GM21723 (cell line): ENCODE measurements around the gene MYH10.

Experiments
- ATAC-seq: cut with Tn5 transposase; IDR thresholded peaks from one replicate; pipeline ENCODE4 v1.9.1; 2021; ENCODE audit warnings: mild to moderate bottlenecking, moderate library complexity; ENCODE audit not compliant: unreplicated experiment

MYH10 gene

DNA sequence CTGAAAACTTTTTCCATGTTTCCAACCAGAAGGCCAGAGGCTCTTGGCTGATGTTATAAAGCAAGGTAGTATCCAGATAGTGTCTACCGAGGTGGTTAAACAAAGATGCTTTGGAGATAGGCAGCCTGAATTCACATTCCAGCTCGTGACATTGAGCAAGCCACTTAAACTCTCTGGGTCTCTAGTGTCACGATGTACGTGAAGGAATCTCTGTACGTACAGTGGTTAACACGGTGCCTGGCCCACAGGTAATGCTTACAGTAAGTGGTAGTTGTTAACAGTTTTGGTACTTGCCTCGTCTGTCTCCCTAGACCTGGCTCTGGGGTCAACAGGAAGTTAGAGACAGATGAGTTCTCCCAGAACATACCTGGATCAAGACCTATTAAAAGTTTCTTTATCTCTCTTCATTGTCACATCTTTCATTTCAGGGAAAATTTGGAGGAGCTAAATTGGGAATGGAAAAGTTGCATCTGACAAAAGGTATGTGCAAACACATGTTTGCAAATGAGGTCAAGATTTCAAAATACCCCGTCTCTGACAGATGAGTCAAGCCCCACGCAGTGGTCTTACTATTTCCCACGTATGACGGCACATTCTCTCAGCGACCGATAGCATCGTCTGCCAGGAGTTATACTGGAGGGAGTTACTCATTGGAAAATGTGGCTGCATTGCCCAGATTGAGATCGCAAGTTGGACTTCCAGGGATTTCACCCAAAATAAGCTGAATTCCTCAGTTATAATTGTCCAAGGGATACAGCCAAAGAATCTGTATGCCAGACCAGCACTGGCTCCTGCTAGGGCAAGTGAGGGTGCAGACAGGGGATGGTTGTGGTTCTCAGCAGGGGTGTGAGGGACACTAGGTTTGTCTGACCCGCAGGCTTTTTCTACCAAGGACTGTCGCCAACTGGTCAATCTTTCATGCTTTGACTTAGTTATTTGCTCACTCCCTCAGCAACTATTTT lies 18.9 kb upstream of the MYH10 start:
- no peak for ATAC-seq

DNA sequence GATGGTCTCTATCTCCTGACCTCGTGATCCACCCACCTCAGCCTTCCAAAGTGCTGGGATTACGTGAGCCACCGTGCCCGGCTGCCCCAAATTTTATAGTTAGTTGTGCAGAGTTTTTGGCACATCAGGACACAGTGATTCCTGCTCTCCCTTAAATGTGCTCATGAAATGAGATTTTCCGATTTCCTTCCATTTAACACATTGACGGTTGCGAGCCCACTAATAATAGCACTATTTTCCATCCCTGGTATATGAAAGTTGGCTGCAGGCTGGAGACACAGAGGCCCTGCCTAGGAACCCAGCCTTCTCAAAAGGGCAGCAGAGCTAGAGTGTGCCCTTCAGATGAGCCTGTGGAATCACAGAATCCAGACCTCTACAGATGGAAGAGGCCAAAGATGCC lies 17.4 kb upstream of the MYH10 start:
- ATAC-seq: no peak

DNA sequence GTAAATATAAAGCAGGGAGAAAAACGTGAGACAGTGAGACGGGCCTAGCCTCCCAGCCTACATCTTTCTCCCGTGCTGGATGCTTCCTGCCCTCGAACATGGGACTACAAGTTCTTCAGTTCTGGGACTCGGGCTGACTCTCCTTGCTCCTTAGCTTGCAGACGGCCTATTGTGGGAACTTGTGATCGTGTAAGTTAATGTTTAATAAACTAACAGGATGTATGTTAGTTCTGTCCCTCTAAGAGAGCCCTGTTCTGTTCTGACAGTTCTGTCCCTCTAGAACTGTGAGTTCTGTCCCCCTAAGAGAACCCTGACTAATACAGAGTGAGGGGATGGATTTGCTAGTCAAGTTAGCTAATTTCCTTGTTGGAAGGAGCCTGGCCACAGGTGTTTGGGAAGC lies 16.7 kb upstream of the MYH10 start:
- no peak for ATAC-seq

DNA sequence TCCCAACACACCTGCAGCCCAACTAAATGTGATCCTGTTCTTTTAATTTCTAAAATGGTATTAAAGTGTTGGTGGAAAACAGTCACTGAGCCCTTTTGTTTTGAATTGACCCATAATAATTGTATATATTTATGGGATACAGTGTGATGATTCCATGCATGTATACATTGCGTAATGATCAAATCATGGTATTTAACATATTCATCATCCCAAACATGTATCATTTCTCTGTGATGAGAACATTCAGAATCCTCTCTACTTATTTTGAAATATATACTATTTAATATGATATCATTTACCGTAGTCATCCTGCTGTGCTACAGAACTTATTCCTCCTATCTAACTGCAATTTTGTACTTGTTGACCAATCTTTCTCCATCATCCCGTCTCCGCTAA lies 14.0 kb upstream of the MYH10 start:
- no peak for ATAC-seq

DNA sequence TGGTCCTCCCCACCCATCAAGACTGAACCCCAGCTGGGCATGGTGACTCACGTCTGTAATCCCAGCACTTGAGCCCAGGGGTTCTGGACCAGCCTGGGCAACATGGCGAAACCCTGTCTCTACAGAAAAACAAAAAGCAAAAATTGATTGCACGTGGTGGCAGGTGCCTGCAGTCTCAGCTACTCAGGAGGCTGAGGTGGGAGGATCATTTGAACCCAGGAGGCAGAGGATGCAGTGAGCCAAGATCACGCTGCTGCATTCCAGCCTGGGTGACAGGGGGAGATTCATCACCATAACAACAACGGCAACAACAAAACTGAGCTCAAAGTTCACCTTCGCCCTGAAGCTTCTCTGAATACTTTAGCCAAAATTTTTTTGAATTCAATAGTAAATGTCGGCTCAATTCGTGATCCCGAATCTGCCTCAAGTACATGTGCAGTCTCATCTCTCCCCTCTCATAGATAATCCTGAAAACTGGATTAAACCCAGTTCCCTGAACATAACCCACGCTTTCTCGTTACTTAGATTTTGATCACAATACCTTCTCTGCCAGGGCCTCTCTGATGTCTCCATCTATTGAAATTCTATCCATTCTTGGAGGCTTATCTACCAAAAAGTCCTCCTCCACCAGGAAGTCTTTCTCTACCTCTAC lies 13.5 kb upstream of the MYH10 start:
- no peak for ATAC-seq

DNA sequence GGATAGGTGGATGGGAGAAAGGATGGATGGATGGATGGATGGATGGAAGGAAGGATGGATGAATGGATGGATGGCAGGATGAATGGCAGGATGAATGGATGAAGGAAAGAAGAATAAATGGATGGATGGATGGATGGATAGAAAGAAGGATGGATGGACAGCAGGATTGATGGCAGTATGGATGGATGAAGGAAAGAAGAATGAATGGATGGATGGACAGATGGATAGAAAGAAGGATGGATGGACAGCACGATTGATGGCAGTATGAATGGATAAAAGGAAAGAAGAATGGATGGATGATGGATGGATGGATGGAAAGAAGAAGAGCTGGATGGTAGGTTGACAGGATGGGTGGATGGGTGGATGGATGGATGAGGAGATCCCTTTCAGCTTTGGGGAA lies 9.2 kb upstream of the MYH10 start:
- no peak for ATAC-seq

DNA sequence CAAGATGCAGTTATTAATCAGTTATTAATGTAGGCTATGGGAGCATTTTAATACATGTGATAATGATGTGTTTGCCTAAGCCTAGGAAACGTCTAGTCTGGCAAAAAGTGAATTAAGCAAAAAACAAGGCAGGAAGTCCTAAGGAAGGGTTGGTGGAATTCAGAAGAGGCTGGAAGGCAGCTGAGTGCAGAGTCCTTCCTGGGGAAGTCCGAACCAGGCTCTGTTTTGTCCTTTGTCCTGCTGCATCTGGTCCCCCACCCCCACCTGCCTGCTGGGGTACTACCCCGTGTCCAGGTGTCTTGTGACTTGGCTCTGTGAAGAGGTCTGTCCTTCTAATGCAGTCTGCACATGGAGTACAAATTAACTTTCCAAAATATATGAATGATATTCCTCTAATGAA lies 1.5 kb upstream of the MYH10 start:
- no peak for ATAC-seq

DNA sequence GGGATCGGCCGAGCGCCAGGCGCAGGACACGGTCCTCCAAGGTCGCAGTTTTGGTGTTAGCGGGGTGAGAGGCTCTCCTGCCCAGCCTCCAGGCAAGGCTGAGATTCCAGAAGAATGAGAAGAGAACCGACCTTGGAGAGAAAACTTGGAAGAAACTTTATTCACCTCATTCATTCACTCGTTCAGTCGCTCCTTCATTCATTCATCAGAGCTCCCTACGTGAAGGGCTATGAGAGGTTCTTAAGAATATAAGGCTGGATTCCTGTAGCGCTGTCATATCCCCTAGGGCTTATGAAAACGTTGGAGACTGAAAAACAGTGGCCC lies 991 bp upstream of the MYH10 start:
- no peak for ATAC-seq

DNA sequence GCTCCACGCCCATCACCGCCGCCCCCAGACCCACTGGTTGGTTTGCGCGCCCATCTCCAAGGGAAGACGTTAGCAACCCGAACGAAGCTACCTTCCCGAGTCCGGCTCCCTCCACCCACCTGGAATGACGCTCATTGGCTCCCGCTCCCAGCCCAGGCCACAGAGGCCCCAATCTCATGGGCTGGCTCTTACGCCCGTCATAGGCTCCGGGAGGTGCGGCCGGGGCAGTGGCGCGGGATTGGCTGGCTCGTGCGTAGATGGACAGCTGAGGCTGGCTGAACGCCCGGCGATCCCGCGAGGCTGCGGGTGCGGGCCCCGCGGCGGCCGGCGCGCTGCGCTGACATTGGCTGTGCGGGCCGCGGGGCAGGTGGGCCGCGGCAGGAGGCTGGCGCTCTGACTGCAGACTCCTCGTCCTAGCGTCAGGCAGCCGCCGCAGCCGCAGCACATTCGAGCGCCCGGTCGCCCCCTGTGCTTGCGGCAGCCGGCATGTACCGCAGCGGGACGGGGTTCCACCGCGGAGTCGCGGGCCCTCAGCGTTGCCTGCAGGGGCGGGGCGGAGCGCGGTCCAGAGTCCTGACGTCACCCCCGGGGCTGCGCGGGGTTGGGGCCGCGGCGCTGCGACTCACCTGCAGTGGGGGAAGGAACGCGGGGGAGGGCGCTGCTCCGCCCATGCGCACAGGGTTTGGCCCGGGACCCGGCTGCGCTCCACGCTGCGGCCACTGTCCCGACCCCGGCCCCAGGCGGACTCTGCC lies 453 bp upstream of the MYH10 start:
- ATAC-seq: peak; percentile 97

DNA sequence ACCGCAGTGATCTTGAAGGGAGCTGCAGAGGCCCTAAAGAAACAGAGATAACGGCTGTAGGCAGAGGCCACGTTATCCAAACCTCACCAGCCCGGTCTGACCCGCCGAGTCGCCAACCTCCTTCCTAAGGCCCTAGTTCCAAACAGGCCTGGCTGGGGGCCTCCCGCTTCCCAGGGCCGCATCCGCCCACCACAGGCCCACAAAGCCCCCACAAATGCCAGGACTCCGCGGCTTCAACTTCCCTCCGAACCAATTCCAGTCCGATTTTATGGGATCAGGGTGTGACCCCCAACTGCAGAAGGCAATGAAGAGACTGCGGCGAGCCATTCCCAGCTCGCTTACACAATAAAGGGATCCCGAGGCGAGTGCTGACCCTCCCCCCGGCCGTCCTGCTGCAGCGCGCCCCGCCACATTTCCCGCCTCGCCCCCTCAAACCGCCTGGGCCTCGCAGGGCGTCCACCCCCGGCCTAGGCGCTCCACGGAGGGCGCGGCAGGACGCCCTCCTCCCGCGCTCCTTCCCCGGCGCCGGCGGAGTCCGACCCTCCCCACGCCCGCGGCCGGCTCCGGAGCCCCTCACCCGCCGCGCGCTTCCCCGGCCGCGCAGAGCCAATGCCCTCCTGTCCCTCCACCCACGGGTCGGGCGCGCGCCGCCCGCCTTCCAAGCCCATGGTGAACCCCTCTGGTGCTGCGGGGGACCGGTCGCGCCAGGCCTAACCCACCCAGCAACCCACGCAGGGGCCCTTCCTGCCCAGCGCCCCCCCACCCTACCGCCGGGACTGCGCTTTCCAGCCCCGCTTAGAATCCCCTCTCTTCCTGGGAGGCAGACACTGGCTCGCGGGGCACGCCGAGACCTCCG lies 926 bp downstream of the MYH10 start:
- ATAC-seq: no peak

DNA sequence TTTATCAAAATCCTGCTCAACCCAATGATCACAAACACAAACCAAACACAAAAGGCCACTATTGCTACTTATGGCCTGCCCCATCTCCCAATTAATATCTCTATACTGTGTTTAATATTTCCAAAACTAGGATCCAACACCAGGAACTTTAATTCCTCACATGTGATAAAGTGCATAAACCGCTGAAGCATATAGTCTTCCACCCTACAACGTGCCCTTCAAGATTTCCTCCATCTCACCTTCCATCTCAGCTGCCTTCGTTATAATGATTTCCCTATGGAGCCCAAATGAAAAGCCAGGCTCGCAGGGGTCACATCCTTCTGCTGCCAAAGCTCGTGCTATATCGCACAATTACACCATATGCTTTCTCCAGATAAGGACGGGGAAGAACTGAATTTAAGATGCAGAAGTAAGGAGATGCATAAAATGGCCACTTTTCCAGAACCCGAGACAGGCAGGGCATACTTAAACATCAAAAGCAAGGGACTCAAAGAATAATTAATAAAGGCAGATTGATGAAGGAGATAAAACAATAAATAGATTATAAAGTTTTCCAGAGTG lies 1.8 kb downstream of the MYH10 start:
- ATAC-seq: no peak

DNA sequence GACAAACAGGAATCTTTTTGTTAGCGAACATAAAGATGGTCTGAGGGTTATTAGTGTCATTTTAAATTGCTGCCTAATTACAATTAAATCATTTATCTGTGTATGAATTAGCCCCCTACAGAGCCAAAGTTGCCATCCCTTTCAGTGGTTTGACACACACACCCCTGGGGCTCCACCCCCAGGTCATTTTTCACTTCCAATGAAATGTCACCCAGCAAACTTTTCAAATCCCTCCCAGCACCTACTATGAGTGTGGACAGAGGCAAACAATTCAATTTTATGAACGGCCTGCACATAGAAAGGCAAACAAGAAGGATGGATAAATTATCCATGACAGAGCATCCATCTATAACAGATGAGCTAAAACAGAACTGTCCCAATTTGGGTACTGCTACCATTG lies 2.4 kb downstream of the MYH10 start:
- ATAC-seq: no peak

DNA sequence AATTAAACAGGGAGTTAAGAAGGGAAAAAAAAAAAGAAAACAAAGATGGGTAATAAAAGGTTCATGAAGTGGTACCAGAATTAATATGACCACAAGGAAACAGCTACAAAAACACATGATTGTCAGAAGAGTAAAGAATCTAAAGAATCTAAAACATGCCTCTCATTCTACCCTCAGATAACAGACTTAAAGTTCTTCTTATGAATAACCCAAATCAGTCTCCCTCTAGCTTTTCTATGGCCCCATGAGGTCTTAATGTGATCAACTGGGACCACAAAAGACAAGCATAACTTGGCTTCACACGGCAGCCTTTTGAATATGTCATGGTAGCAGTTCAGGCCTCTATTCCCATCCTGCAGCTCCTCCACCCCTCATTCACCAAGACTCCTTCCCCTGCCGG lies 6.9 kb downstream of the MYH10 start:
- no peak for ATAC-seq

DNA sequence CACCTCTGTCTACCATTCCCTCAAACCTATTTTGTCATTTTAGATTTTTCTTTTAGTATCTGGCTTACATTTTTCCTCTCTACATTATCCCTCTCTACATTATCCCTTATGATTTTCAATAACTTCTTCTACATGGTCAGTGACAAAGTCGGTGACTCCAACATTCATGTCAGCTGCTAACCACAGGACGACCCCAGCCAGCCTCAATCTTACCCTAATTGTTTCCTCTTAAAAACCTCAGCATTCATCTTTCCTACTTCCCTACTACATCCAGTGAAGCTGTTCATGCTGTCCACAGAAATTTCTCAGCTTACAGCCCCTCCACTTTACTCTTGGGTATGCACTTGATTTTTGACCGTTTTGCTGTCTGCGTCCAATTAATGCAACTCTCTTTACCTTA lies 8.3 kb downstream of the MYH10 start:
- ATAC-seq: no peak

DNA sequence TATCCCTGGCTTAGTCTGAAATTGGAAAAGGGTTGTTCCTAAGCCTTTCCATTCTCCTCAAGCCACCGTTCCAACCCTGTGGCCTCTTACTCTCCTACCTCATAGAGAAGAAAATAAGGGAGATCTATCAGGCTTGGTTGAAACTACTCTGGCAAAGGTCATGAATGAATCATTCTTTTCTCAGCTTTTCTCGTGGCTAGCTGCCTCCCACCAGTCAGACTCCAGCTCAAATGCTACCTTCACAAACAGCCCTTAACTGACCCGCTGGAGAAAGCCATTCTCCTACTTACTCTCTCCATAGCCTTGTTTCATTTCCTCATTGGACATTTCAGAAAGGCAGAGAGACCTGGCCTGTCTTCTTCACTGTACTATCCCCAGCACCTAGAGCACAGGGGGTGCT lies 8.9 kb downstream of the MYH10 start:
- ATAC-seq: no peak

DNA sequence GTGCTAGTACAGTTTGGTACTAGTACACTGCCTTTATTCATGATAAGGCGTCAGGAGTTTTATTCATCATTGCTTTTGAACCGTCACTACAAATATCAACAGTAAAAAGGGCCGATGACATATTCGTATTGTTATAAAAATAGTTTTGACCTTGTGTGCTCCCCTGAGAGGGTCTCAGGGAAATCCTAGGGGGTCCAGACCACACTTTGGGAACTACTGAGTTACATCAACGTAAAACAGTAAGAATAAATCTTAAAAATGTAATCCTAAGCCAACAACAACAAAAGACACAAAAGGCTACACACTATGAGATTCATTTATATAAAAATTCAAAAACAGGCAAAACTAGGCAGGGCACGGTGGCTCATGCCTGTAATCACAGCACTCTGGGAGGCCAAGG lies 11.2 kb downstream of the MYH10 start:
- no peak for ATAC-seq

DNA sequence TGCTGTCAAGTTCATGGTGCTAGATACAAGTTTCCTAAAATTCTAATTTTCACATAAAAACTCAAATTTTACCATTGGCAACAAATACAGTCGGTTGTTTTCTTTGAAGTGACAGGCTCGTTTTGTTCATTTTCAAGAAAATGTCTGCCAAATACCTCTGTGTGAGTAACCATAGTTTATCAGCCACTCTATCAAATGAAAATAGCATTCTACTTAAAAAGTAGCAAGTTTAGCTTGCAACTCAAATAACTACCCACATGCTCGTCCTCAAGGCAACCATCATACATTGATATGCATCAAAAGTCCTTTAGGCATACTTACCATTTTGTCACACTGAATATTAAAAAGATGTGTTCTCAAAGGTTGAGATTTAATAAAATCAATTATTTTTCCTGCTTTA lies 11.7 kb downstream of the MYH10 start:
- ATAC-seq: no peak

DNA sequence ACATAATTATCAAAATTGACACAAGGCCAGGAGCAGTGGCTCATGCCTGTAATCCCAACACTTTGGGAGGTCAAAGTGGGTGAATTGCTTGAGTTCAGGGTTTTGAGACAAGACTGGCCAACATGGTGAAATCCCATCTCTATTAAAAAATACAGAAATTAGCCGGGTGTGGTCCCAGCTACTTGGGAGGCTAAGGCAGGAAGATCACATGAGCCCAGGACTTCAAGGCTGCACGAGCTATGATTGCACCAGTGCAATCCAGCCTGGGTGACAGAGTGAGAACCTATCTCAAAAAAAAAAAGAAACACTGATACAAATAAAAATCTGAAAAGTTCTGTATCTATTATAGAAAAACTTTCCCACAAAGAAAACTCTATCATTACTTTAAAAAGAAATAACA lies 15.5 kb downstream of the MYH10 start:
- ATAC-seq: no peak

DNA sequence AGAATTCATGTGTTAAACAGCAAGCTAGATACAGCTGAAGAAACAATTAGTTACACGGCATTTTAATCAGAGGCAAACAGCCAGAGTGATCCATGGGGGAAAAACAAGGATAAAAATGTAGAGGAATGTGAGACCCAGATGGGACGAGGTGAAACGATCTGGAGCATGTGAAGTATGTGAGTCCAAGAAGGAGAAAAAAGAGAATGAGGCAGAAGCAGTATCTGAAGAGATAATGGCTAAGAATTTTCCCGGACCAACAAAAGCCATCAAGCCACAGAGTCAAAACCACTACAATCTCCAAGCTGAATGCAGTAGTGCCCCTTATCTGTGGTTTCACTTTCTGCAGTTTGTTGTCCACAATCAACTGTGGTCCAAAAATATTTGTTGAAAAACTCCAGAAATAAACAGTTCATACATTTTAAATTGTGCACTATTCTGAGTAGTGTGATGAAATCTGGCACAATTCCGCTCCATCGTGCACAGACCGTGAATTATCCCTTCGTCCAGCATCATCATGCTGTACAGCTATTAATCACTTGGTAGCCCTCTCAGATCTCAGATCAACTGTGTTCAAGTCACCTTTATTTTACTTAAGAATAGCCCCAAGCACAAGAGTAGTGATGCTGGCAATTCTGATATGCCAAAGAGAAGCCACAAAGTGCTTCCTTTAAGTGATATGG lies 18.8 kb downstream of the MYH10 start:
- ATAC-seq: no peak

DNA sequence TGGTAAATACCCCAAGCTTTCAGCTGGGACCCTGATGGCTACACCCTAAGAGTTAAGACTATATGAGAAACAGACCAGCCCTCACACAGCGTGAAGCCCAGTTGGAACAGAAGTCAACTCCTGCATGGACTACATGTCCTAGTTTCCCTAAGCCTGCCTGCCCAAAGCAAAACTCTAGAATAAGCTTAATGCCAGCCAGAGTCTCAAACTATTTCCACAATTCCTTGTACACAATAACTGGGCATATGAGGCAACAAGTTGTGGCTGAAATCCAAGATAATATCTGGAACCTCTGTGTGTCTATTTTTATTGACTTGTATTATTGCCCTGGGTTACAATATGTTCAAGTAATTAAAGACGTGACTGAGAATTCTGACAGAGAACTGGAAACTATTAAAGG lies 19.4 kb downstream of the MYH10 start:
- no peak for ATAC-seq
